Mammary epithelial cell (primary cell): ENCODE data around the gene PPP1R16B.

Source experiments
- EZH2 ChIP-seq: IDR thresholded peaks from 2 replicates; pipeline ENCODE4 v1.6.1; 2012; ENCODE audit warnings: low read length, inconsistent platforms, borderline replicate concordance
- TF ChIP-seq, protein P1 (sequence below), 2 donors: IDR thresholded peaks in 1 of 2; conservative IDR thresholded peaks in 1 of 2; 2 replicates each; pipeline ENCODE4 v1.5.1; 2011 to 2012; ENCODE audit warnings: inconsistent platforms in 2 of 2, low read length in 2 of 2, mild to moderate bottlenecking in 2 of 2, control low read depth in 1 of 2, low read depth in 1 of 2; ENCODE audit not compliant: insufficient read depth in 1 of 2; ENCODE audit errors: extremely low read depth in 1 of 2

DNA sequence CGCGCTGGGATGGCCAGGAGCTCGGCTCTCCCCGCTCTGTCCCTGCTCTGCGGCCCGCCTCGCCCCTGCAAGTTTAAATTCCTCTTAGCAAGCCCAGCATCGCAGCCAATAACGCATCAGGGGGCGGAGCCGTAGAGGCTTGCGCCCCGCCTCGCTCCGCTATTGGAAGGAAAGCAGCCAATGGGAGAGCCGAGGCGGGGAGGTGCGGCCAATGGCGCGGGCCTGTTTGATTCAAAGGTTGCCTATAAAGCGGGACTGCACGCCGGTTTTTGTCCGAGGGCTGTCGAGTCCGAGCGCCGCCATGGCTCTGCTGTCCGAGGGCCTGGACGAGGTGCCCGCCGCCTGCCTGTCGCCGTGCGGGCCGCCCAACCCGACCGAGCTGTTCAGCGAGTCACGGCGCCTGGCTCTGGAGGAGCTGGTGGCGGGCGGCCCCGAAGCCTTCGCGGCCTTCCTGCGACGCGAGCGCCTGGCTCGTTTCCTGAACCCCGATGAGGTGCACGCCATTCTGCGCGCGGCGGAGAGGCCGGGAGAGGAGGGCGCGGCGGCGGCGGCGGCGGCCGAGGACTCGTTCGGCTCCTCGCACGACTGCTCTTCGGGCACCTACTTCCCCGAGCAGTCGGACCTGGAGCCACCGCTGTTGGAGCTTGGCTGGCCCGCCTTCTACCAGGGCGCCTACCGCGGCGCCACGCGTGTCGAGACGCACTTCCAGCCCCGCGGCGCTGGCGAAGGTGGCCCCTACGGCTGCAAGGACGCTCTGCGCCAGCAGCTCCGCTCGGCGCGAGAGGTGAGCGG is 120.8 kb downstream of the PPP1R16B start, which contains the start of gene FAM83D:
- TF ChIP-seq, protein P1, sequence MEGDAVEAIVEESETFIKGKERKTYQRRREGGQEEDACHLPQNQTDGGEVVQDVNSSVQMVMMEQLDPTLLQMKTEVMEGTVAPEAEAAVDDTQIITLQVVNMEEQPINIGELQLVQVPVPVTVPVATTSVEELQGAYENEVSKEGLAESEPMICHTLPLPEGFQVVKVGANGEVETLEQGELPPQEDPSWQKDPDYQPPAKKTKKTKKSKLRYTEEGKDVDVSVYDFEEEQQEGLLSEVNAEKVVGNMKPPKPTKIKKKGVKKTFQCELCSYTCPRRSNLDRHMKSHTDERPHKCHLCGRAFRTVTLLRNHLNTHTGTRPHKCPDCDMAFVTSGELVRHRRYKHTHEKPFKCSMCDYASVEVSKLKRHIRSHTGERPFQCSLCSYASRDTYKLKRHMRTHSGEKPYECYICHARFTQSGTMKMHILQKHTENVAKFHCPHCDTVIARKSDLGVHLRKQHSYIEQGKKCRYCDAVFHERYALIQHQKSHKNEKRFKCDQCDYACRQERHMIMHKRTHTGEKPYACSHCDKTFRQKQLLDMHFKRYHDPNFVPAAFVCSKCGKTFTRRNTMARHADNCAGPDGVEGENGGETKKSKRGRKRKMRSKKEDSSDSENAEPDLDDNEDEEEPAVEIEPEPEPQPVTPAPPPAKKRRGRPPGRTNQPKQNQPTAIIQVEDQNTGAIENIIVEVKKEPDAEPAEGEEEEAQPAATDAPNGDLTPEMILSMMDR (conservative IDR thresholded peaks at IDR 0.05 in 1 of 2, IDR thresholded peaks at IDR 0.05 in 1 of 2; ENCODE audit: extremely low read depth in 1 of 2, insufficient read depth in 1 of 2, low read depth in 1 of 2, low read length in 2 of 2), result no peak
- TF ChIP-seq EZH2, result no peak
